ENCODE data around the gene LRRC43.

Gene LRRC43

DNA sequence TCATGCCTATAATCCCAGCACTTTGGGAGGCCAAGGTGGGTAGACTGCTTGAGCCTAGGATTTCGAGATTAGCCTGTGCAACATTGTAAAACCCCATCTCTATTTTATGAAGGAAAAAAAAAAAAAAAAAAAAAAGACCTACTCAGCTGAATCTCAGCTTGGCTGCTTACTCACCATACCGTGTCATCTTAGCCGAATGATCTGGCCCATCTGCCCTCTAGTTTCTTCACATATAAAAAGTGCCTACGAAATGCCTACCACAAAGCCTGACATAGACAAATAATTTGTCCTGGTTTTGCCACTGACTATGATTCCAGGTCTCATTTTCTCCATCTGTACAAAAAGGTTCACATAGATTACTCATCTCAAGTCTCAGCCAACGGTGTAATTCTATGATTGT is 32.8 kb downstream of the LRRC43 start:
- DNase-seq (ENCODE audit: insufficient read length, low spot score) (no peak), FAIRE-seq (no peak)

GRCh38 chr12:122216445-122216844 is 33.5 kb downstream of the LRRC43 start:
- no peak for DNase-seq (ENCODE audit: insufficient read length, low spot score)
- FAIRE-seq = no peak

DNA sequence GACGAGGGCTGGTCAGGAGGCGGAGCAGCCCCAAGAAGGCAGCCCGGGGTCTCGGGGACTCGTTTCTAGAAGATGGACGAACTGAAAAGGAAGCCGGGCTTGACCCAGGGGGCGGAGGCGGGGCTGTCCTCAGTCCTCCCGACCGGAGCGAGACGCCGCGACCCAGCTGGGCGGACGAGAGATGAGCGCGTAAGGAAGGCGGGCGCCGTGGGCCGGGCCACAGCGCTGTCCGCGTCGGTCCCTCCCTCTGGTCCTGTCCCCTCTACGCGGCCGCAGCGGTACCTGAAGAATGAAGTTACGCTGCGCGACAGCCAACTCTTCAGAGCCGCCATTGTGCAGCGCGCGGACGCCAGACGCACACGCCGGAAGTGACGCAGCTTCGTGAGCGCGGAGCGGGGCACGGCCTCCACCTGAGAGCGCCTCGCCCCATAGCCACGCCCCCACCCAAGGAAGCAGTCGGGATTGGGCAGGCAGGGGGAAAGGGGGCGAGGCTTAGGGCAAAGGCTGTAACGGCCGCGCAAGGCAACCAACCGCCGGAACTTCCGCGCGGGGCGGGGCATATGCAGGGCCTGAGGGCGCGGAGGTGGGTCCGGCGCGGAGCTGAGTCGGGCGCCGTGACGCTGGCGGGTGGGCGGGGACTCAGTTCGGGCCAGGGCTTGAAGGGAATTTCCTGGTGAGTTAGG is 42.9 kb downstream of the LRRC43 start, which contains the start of gene DIABLO:
DIABLO (minus strand) TSS at position 370 of the 683 bp plus-strand sequence; CDS start at position 332, 38 bp downstream.
- DNase-seq (ENCODE audit: insufficient read length, low spot score) = peak; percentile 92
- peak; percentile 97 for FAIRE-seq

DNA sequence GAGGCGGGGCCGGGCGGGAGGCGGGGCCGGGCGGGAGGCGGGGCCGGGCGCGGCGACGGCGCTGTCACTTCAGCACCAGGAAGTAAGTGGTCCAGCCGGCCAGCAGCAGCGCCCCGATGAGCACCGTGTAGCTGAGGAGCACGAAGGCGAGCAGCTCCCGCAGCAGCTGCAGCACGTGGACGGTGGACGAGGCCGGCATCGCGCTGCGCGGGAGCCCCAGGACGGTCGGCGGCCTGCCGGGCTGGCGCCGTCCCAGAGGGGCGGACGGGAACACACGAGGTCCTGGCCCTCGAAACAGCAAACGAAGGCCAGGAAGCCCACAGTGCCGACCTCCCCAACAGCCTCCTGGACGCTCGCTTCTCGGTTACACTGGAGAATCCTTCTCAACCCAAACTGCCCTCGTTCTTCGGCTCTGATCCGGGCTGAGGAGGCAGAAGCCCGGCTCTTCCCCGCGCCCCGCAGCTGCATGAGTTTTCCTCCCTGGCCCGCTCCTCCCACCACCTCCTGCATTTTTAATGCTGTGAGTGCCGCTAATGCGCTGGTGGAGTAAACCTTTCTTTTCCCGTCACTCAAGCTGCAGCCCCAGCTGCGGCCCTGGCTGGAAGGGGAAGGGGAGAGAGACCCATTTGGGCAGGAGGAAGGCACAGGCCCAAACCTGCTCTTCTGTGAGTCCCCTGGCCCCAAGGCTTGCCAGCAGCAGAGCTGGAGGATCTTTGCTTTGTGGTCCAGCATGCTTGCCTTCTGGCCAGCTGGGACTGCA is 43.6 kb downstream of the LRRC43 start:
- FAIRE-seq = no peak
- no peak for DNase-seq (ENCODE audit: insufficient read length, low spot score)

- no peak for DNase-seq (ENCODE audit: insufficient read length, low spot score)
- no peak for FAIRE-seq
Measured at GRCh38 chr12:122227341-122227740, 44.4 kb downstream of the LRRC43 start.

DNA sequence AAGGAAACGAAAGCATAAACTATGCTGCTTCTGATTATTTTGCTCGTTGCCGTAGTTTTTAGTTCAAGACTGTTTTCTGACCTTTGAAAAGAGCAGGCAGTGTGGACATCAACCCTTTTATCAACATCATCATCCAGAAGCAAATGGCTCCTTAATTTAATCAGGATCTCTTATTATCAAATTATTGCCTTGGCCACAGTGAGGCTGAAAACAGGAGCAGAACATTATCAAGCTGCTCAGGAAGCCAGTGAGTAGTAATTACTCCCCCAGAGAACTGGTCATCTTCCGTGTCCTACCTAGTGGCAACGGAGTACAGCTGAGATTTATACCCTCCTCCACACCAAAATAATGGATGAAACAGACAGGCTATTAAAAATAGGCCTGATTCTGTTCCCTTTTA is 45.2 kb downstream of the LRRC43 start:
- FAIRE-seq = no peak

DNA sequence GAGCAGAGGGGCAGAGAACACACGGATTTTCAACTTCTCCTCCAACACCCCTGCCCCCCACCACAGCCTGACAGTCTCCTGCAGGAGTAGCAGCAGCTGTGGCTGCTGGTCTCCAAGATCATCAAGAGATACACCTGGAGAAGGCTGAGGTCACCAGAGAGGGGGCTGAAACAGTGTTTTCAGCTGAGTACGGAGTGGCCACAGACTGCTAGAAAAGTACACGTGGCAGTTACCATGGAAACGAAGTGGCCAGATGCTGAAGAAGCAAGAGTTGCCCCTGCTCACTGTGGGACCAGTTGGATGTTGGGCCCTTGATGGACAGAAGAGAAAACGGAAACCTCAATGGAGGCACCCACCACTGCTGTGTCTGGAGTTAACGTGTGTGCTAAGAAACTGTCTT is 47.9 kb downstream of the LRRC43 start:
- DNase-seq (ENCODE audit: insufficient read length, low spot score) (no peak), FAIRE-seq (no peak)

More for the DNA sequence above, 45.2 kb downstream of the LRRC43 start:
- no peak for DNase-seq (ENCODE audit: insufficient read length, low spot score)

- DNase-seq (ENCODE audit: insufficient read length, low spot score) (no peak), FAIRE-seq (no peak)
Measured at GRCh38 chr12:122232691-122233090, 49.8 kb downstream of the LRRC43 start.

GRCh38 chr12:122235741-122236140 is 52.8 kb downstream of the LRRC43 start:
- DNase-seq (ENCODE audit: insufficient read length, low spot score) (no peak), FAIRE-seq (no peak)

DNA sequence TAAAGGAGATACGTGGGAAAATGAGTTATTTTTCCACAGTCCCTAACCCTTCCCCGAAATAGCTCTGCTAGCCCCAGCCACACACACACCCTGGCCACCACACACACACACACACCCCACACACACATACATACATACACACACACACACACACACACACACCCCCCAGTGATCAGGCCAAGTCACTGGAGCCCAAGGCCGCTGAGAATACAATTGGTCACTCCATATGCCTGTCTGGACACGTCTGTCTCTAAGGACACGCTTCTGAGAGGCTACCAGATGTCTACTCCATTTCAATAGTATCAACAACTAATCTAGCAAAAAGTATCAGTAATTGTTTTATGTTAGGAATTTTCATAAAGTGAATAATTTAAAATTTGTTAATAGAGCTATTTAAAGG is 55.9 kb downstream of the LRRC43 start:
- FAIRE-seq (no peak), DNase-seq (ENCODE audit: insufficient read length, low spot score) (no peak)

GRCh38 chr12:122243965-122244364 is 61.0 kb downstream of the LRRC43 start:
- DNase-seq (ENCODE audit: insufficient read length, low spot score) = no peak
- no peak for FAIRE-seq

DNA sequence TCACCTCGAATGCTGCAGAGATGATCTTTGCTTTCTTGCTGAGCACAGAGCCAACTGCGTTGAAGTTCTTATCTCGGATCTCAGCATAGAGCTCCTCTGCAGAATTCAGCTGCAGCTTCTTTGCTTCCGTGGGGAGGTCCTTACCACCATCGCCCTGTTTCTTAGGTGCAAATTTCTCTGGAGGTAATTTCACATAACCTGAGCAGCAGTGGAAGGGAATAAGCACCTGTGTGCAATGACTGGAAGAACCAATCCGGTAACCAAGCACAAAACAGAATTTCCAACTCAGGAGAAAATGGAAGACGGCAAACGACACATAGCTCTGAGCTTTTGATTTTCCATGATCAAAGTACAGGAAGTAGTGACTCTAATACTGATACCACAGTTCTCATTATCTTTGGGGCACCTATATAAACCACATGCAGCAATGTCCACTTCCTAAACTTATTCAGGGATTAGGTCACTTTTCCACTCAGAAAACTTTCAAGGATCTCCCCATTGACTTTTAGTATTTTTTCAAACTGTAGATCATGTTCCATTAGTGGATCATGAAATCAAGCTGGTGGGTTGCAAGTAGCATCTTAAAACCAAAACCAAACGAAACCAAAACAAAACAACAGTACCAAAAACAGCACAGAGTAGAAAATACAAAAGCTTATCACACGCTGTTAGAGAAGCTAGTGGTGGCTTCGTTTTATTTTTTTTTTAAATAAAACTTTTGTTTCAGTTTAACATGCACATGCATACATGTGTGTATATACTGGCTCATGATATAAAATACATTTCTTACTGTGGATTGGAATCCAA is 61.8 kb downstream of the LRRC43 start:
- no peak for DNase-seq (ENCODE audit: insufficient read length, low spot score)
- no peak for FAIRE-seq

DNA sequence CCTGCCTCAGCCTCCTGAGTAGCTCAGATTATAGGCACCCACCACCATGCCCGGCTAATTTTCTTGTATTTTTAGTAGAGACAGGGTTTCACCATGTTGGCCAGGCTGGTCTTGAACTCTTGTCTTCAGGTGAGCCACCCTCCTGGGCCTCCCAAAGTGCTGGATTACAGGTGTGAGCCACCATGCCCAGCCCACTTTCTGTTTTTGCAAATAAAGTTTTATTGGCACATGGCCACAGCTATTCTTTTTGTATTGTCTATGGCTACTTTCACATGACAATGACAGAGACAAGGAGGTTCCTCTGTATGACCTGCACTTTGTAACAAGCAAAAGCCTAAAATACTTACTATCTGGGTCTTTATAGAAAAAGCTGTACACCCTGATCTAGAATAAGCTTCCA is 62.6 kb downstream of the LRRC43 start:
- FAIRE-seq = no peak

DNA sequence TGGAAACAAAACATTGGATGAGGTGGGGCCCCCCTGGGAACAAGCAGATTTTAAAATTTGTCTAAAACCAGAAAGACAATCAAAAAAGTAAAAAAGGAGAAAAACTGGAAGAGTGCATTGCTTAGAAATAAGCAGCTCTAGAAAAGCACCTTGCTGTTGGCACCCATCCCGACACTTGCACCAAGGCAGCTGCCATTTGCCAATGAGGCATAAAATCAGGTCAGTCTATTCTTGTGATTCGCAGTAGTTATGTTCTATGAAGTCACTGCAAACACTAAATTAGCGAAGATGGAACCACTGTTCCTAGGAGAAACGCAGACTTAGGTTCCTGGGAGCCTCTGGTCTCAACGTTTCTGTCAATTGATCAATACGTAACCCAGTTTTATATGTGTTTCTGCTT is 67.1 kb downstream of the LRRC43 start:
- no peak for FAIRE-seq
- DNase-seq (ENCODE audit: insufficient read length, low spot score) = no peak

More for the DNA sequence above, 62.6 kb downstream of the LRRC43 start:
- no peak for DNase-seq (ENCODE audit: insufficient read length, low spot score)

DNA sequence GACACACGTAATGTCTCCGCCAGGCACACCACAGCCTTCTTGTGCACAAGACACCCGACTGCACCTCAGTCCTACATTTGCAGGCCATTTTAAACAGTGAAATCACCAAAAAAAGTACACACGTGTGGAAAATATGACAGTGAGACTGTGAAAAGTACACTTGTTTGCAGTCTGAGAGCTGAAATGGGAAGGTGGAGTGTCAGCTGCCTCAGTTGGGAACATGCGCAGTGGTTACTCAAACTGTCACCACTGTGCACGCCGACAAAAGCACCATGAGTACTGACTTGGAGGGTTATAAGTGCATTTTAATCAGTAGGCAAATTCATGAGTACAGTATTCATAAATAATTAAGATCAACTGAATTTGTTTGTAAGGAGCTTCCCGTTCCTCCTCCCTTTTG is 67.6 kb downstream of the LRRC43 start:
- no peak for DNase-seq (ENCODE audit: insufficient read length, low spot score)
- FAIRE-seq = no peak

All from GM19239 (cell line).